SKM-1 (cell line): ENCODE data around the gene MELK.
A peak's percentile ranks its signal among the peaks of the same experiment; 100 is the strongest.

Experiments
- DNase-seq: peaks from one replicate; lab custom pipeline; 2025; ENCODE audit not compliant: unreplicated experiment; lab: John Stamatoyannopoulos, UW

Gene MELK

GRCh38 chr9:36576866-36577265 is 4.2 kb downstream of the MELK start:
- DNase-seq: no peak

- no peak for DNase-seq
These were observed 12.1 kb downstream of the MELK start for GRCh38 chr9:36584620-36585460.

- no peak for DNase-seq
These were observed 17.5 kb downstream of the MELK start for GRCh38 chr9:36590231-36590630.

GRCh38 chr9:36592801-36593583 is 20.3 kb downstream of the MELK start:
- no peak for DNase-seq

GRCh38 chr9:36594213-36594612 is 21.5 kb downstream of the MELK start:
- DNase-seq: no peak

- no peak for DNase-seq
These were observed 24.9 kb downstream of the MELK start for GRCh38 chr9:36597412-36598178.

- no peak for DNase-seq
These were observed 25.6 kb downstream of the MELK start for GRCh38 chr9:36598273-36598672.

- DNase-seq: no peak
These were observed 30.3 kb downstream of the MELK start for GRCh38 chr9:36603006-36603405.

- DNase-seq: no peak
These were observed 36.6 kb downstream of the MELK start for GRCh38 chr9:36609306-36609705.

GRCh38 chr9:36622121-36622520 is 49.4 kb downstream of the MELK start:
- no peak for DNase-seq

GRCh38 chr9:36623280-36623679 is 50.6 kb downstream of the MELK start:
- no peak for DNase-seq

GRCh38 chr9:36625006-36625615 is 52.4 kb downstream of the MELK start:
- no peak for DNase-seq

- DNase-seq: peak; percentile 4
These were observed 60.2 kb downstream of the MELK start for GRCh38 chr9:36632892-36633291.

- no peak for DNase-seq
These were observed 65.0 kb downstream of the MELK start for GRCh38 chr9:36637491-36638270.

GRCh38 chr9:36640771-36641381 is 68.2 kb downstream of the MELK start:
- no peak for DNase-seq

- no peak for DNase-seq
These were observed 70.1 kb downstream of the MELK start for GRCh38 chr9:36642817-36643216.

GRCh38 chr9:36656842-36657241 is 84.1 kb downstream of the MELK start:
- DNase-seq: no peak

GRCh38 chr9:36659500-36659899 is 86.8 kb downstream of the MELK start:
- DNase-seq: no peak

GRCh38 chr9:36664806-36665205 is 92.1 kb downstream of the MELK start:
- DNase-seq: no peak

GRCh38 chr9:36665387-36665786 is 92.7 kb downstream of the MELK start:
- DNase-seq: no peak
